ENCODE results near the gene RPTOR. TPM values are rescaled to one million over a fixed set of nuclear protein-coding genes. Genes with fewer than 3 reads are reported as not detected.

The RPTOR gene
- total and polyA plus RNA-seq, 2 donors (not counting 3 experiments of a cell fraction or from before 2014, with no cell fraction given): 10.7 to 41.8 TPM

GRCh38 chr17:80771612-80772005 is 227.0 kb downstream of the RPTOR start:
- no peak for DNase-seq (ENCODE audit: low read depth, low spot score)
- no TSS peak for BruUV-seq (replicated peaks)
- H4K20me1 ChIP-seq (replicated peaks; ENCODE audit: control insufficient read depth, extremely low read depth, insufficient read depth, low read length): no peaks in the 10 kb centered on the region
- dilution Hi-C loops (cut with MboI; ENCODE audit: extremely low pct_ligation_motif_present, low sequenced_read_pairs): no loop called here
- no peak for FAIRE-seq
- no peak overlapping the region for H3K4me3 ChIP-seq (replicated peaks in 1 of 3; ENCODE audit: insufficient read depth in 1 of 3, low read depth in 1 of 3, low read length in 3 of 3)
- no peak overlapping the region for H2AFZ ChIP-seq (ENCODE audit: low read depth, low read length)
- H3K9ac ChIP-seq (replicated peaks; ENCODE audit: extremely low read depth, insufficient read depth, low read length): no peak overlapping the region
- H3K27ac ChIP-seq (ENCODE audit: insufficient read depth, low read depth, low read length): no peak overlapping the region
- H3K4me1 ChIP-seq (ENCODE audit: control insufficient read depth, extremely low read depth, insufficient read depth, low read length): peaks cover 2% of the 10 kb centered on the region
- no peaks in the 10 kb centered on the region for H3K36me3 ChIP-seq (ENCODE audit: control insufficient read depth in 2 of 2, extremely low read depth in 1 of 2, insufficient read depth in 2 of 2, low read length in 2 of 2)
- no peaks in the 10 kb centered on the region for H3K9me1 ChIP-seq (replicated peaks; ENCODE audit: control insufficient read depth, extremely low read depth, insufficient read depth, low read length)
- TF ChIP-seq GATA2 (IDR thresholded peaks at IDR 0.05; ENCODE audit: insufficient read depth, insufficient read length, low read depth, low read length) (no peak), POLR2AphosphoS5 (IDR thresholded peaks at IDR 0.05; ENCODE audit: insufficient read depth, low read depth, low read length) (no peak), FOS (IDR thresholded peaks at IDR 0.05; ENCODE audit: borderline replicate concordance, insufficient read depth, low read length) (no peak), POLR2A (IDR thresholded peaks at IDR 0.05; ENCODE audit: low read depth, low read length) (no peak)
- H3K79me2 ChIP-seq (ENCODE audit: control insufficient read depth, insufficient read depth, low read length): no peaks in the 10 kb centered on the region
- POLR2A ChIA-PET: no interaction called here
- intact Hi-C loops (cut with micrococcal nuclease): no loop called here
- H3K9me3 ChIP-seq (replicated peaks; ENCODE audit: control insufficient read depth, insufficient read depth, low read length): no peaks in the 10 kb centered on the region
- no peaks in the 10 kb centered on the region for H3K27me3 ChIP-seq (ENCODE audit: control insufficient read depth in 2 of 2, insufficient read depth in 2 of 2, low read length in 2 of 2)
- CTCF ChIA-PET: interaction anchor here (0.6 kb wide), 1 partner anchor 40 kb away, joined by 3 read pairs; no protein-coding TSS in a partner anchor
- H3K4me2 ChIP-seq (ENCODE audit: insufficient read depth, low read length): no peak overlapping the region

GRCh38 chr17:80772906-80773242 is 228.2 kb downstream of the RPTOR start:
- Histone ChIP-seq H3K27ac (ENCODE audit: insufficient read depth, low read depth, low read length) (no peak overlapping the region), H4K20me1 (replicated peaks; ENCODE audit: control insufficient read depth, extremely low read depth, insufficient read depth, low read length) (no peaks in the 10 kb centered on the region), H3K27me3 (ENCODE audit: control insufficient read depth in 2 of 2, insufficient read depth in 2 of 2, low read length in 2 of 2) (no peaks in the 10 kb centered on the region), H3K9ac (replicated peaks; ENCODE audit: extremely low read depth, insufficient read depth, low read length) (no peak overlapping the region), H3K4me2 (ENCODE audit: insufficient read depth, low read length) (no peak overlapping the region), H2AFZ (ENCODE audit: low read depth, low read length) (no peak overlapping the region), H3K4me1 (ENCODE audit: control insufficient read depth, extremely low read depth, insufficient read depth, low read length) (peaks cover 2% of the 10 kb centered on the region), H3K9me1 (replicated peaks; ENCODE audit: control insufficient read depth, extremely low read depth, insufficient read depth, low read length) (no peaks in the 10 kb centered on the region), H3K9me3 (replicated peaks; ENCODE audit: control insufficient read depth, insufficient read depth, low read length) (no peaks in the 10 kb centered on the region), H3K36me3 (ENCODE audit: control insufficient read depth in 2 of 2, extremely low read depth in 1 of 2, insufficient read depth in 2 of 2, low read length in 2 of 2) (no peaks in the 10 kb centered on the region), H3K79me2 (ENCODE audit: control insufficient read depth, insufficient read depth, low read length) (no peaks in the 10 kb centered on the region), H3K4me3 (replicated peaks in 1 of 3; ENCODE audit: insufficient read depth in 1 of 3, low read depth in 1 of 3, low read length in 3 of 3) (no peak overlapping the region)
- no TSS peak for BruUV-seq (replicated peaks)
- ChIA-PET CTCF (interaction anchor here (1.5 kb wide), 1 partner anchor 87 kb away, joined by 4 read pairs; no protein-coding TSS in a partner anchor), POLR2A (no interaction called here)
- DNase-seq (ENCODE audit: low read depth, low spot score) (no peak), FAIRE-seq (no peak)
- intact Hi-C loops (cut with micrococcal nuclease): no loop called here
- TF ChIP-seq, protein P1, sequence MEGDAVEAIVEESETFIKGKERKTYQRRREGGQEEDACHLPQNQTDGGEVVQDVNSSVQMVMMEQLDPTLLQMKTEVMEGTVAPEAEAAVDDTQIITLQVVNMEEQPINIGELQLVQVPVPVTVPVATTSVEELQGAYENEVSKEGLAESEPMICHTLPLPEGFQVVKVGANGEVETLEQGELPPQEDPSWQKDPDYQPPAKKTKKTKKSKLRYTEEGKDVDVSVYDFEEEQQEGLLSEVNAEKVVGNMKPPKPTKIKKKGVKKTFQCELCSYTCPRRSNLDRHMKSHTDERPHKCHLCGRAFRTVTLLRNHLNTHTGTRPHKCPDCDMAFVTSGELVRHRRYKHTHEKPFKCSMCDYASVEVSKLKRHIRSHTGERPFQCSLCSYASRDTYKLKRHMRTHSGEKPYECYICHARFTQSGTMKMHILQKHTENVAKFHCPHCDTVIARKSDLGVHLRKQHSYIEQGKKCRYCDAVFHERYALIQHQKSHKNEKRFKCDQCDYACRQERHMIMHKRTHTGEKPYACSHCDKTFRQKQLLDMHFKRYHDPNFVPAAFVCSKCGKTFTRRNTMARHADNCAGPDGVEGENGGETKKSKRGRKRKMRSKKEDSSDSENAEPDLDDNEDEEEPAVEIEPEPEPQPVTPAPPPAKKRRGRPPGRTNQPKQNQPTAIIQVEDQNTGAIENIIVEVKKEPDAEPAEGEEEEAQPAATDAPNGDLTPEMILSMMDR (IDR thresholded peaks at IDR 0.05; ENCODE audit: extremely low read depth in 1 of 2, insufficient read depth in 1 of 2, low read depth in 1 of 2, low read length in 2 of 2): no peak
- dilution Hi-C loops (cut with MboI; ENCODE audit: extremely low pct_ligation_motif_present, low sequenced_read_pairs): no loop called here

All from endothelial cell of umbilical vein (primary cell).